Neural cell (in vitro differentiated cells): Measurements from ENCODE around the gene SPATA12. TPM values are rescaled to one million over a fixed set of nuclear protein-coding genes. Genes with fewer than 3 reads are reported as not detected.

Experiments
- H2AFZ ChIP-seq: fragments of 200-600, 300-800 bp; sonication (generic), shearing (Covaris generic); 2 replicates; pipeline ENCODE4 v1.6.0; 2014; ENCODE audit warnings: low read depth, mild to moderate bottlenecking, antibody characterized with exemption, low read length, moderate library complexity
- H3F3A ChIP-seq: fragments of 200-600 bp; shearing (Covaris generic); 2 replicates; pipeline ENCODE4 v1.6.1; 2016; ENCODE audit warnings: mild to moderate bottlenecking, moderate library complexity, mixed read lengths, antibody characterized with exemption, low read length; ENCODE audit not compliant: insufficient read depth, poor library complexity, severe bottlenecking
- H3K27ac ChIP-seq: fragments of 200-600, 300-800 bp; sonication (generic), shearing (Covaris generic); 2 replicates; pipeline ENCODE4 v1.5.1; 2014; ENCODE audit warnings: mild to moderate bottlenecking, low read length, moderate library complexity
- H3K27me3 ChIP-seq: fragments of 300-800, 200-600 bp; sonication (generic), shearing (Covaris generic); 2 replicates; pipeline ENCODE4 v1.6.0; 2014; ENCODE audit warnings: mild to moderate bottlenecking, low read depth, low read length, moderate library complexity; ENCODE audit not compliant: insufficient read depth
- H3K36me3 ChIP-seq: fragments of 300-800, 200-600 bp; sonication (generic), shearing (Covaris generic); 2 replicates; pipeline ENCODE4 v1.5.1; 2014; ENCODE audit warnings: mild to moderate bottlenecking, antibody characterized with exemption, low read length, moderate library complexity; ENCODE audit not compliant: insufficient read depth
- H3K4me2 ChIP-seq: fragments of 300-800, 200-600 bp; sonication (generic), shearing (Covaris generic); 2 replicates; pipeline ENCODE4 v1.6.0; 2014; ENCODE audit warnings: mild to moderate bottlenecking, low read length
- H3K4me3 ChIP-seq: fragments of 300-800, 200-600 bp; sonication (generic), shearing (Covaris generic); 2 replicates; pipeline ENCODE4 v1.5.1; 2014; ENCODE audit warnings: mild to moderate bottlenecking, low read length, moderate library complexity
- H3K79me2 ChIP-seq: fragments of 200-600 bp; shearing (Covaris generic); replicated peaks from 2 replicates; pipeline ENCODE4 v1.6.0; 2014; ENCODE audit warnings: mild to moderate bottlenecking, low read length, moderate library complexity; ENCODE audit not compliant: insufficient read depth
- H3K9ac ChIP-seq: fragments of 300-800, 200-600 bp; sonication (generic), shearing (Covaris generic); 2 replicates; pipeline ENCODE4 v1.6.1; 2016; ENCODE audit warnings: mild to moderate bottlenecking, low read length, mixed read lengths
- H3K9me2 ChIP-seq: fragments of 200-600 bp; shearing (Covaris generic); 2 replicates; pipeline ENCODE4 v1.6.1; 2016; ENCODE audit warnings: mild to moderate bottlenecking, low read length, mixed read lengths; ENCODE audit not compliant: insufficient read depth
- H3K9me3 ChIP-seq: fragments of 200-600, 300-800 bp; sonication (generic), shearing (Covaris generic); 2 replicates; pipeline ENCODE4 v1.6.1; 2016; ENCODE audit warnings: mild to moderate bottlenecking, mixed run types, low read length, moderate library complexity, mixed read lengths
- H4K20me1 ChIP-seq: fragments of 200-600 bp; shearing (Covaris generic); 2 replicates; pipeline ENCODE4 v1.6.1; 2016; ENCODE audit warnings: mild to moderate bottlenecking, mixed run types; ENCODE audit not compliant: insufficient read depth
- CTCF ChIP-seq: fragments of 450-650 bp; IDR thresholded peaks from 2 replicates; pipeline ENCODE4 v1.5.1; 2014; ENCODE audit warnings: antibody characterized with exemption, mild to moderate bottlenecking, moderate library complexity; ENCODE audit not compliant: poor library complexity, severe bottlenecking
- EP300 ChIP-seq: fragments of 450-650 bp; conservative IDR thresholded peaks from 2 replicates; pipeline ENCODE4 v1.6.1; 2014; ENCODE audit warnings: antibody characterized with exemption, mild to moderate bottlenecking, moderate library complexity; ENCODE audit not compliant: poor library complexity, severe bottlenecking
- EZH2 ChIP-seq: fragments of 200-600, 300-800 bp; shearing (Covaris generic), sonication (generic); IDR thresholded peaks from 2 replicates; pipeline ENCODE4 v1.6.1; 2014; ENCODE audit warnings: antibody characterized with exemption, low read length, borderline replicate concordance, mild to moderate bottlenecking; ENCODE audit not compliant: insufficient read depth, poor library complexity, severe bottlenecking
- MXI1 ChIP-seq: fragments of 450-650 bp; conservative IDR thresholded peaks from 2 replicates; pipeline ENCODE4 v1.6.1; 2014; ENCODE audit warnings: antibody characterized with exemption, mild to moderate bottlenecking; ENCODE audit not compliant: poor library complexity, severe bottlenecking
- POLR2AphosphoS5 ChIP-seq: IDR thresholded peaks from 2 replicates; pipeline ENCODE4 v1.6.1; 2012
- RAD21 ChIP-seq: fragments of 450-650 bp; conservative IDR thresholded peaks from 2 replicates; pipeline ENCODE4 v1.6.1; 2014; ENCODE audit warnings: antibody characterized with exemption, mild to moderate bottlenecking, moderate library complexity
- REST ChIP-seq: IDR thresholded peaks from 2 replicates; pipeline ENCODE4 v1.6.1; 2012; ENCODE audit warnings: borderline replicate concordance
- SMC3 ChIP-seq: fragments of 450-650 bp; conservative IDR thresholded peaks from 2 replicates; pipeline ENCODE4 v1.6.1; 2014; ENCODE audit warnings: antibody characterized with exemption, mild to moderate bottlenecking, moderate library complexity; ENCODE audit not compliant: poor library complexity
- TAF1 ChIP-seq: IDR thresholded peaks from 2 replicates; pipeline ENCODE4 v1.6.1; 2012; ENCODE audit warnings: low read depth
- polyA plus RNA-seq: library from polyadenylated mRNA; depleted of rRNA; stranded (reverse); fragments of >200 nt; gene quantifications from 2 replicates; pipeline ENCODE4 v1.2.3, GENCODE V29; 2014

The SPATA12 gene
- polyA plus RNA-seq, 1 donor from 2014 or later, result not detected

GRCh38 chr3:57091521-57092273 is 31.2 kb downstream of the SPATA12 start:
- Histone ChIP-seq H3K79me2 (no peaks in the 10 kb centered on the region), H4K20me1 (no peaks in the 10 kb centered on the region), H3K4me3 (no peak overlapping the region), H3K36me3 (no peaks in the 10 kb centered on the region), H3K9ac (no peak overlapping the region), H3K9me3 (no peaks in the 10 kb centered on the region), H3K9me2 (no peaks in the 10 kb centered on the region), H3F3A (no peaks in the 10 kb centered on the region), H2AFZ (no peak overlapping the region), H3K4me2 (no peak overlapping the region), H3K27me3 (no peaks in the 10 kb centered on the region), H3K27ac (no peak overlapping the region)
- TF ChIP-seq EP300 (no peak), SMC3 (no peak), REST (no peak), POLR2AphosphoS5 (no peak), MXI1 (no peak), RAD21 (no peak), EZH2 (no peak), CTCF (no peak), TAF1 (no peak)

- Histone ChIP-seq H3K4me3 (no peak overlapping the region), H2AFZ (no peak overlapping the region), H3K9ac (no peak overlapping the region), H3K9me2 (no peaks in the 10 kb centered on the region), H3K79me2 (no peaks in the 10 kb centered on the region), H3K27ac (no peak overlapping the region), H4K20me1 (no peaks in the 10 kb centered on the region), H3F3A (no peaks in the 10 kb centered on the region), H3K27me3 (no peaks in the 10 kb centered on the region), H3K4me2 (no peak overlapping the region), H3K9me3 (no peaks in the 10 kb centered on the region), H3K36me3 (no peaks in the 10 kb centered on the region)
- TF ChIP-seq RAD21, result no peak
- TF ChIP-seq SMC3, result no peak
- TF ChIP-seq TAF1, result no peak
These were observed 33.0 kb downstream of the SPATA12 start for GRCh38 chr3:57093489-57093888.
